ENCODE results near the gene TPX2.
A peak's percentile ranks its signal among the peaks of the same experiment; 100 is the strongest.

- TF ChIP-seq CTCF (IDR thresholded peaks at IDR 0.05), result no peak
- peak; percentile 6 for TF ChIP-seq POLR2A (IDR thresholded peaks at IDR 0.05)
These were observed 32.4 kb upstream of the TPX2 start for GRCh38 chr20:31706607-31707257.
